Activated CD4-positive, alpha-beta T cell treated with anti-CD3 and anti-CD28 coated beads, Interleukin-2, Interleukin-4, amounts not matched to agents 100 ng/mL and 50 ng/mL, durations not matched to agents 16 hours and 8 hours (primary cell): ENCODE results near the gene ELP2.
"Not testable (repeated sequence)": the region's sequence is repeated elsewhere in the genome, so short reads cannot be mapped to it uniquely, and the experiment has no call there.

Source experiments
- DNase-seq: peaks from one replicate; pipeline ENCODE4 v3.0.0-alpha.2; 2020; ENCODE audit warnings: low spot score

Gene ELP2

GRCh38 chr18:36129300-36130038 lies at the start of gene ELP2, which contains the start of gene SLC39A6:
TSS of gene ELP2 (plus strand) at chr18:36129899. CDS start at chr18:36129934, 35 bp downstream.
TSS of gene SLC39A6 (minus strand) at chr18:36129340. CDS start at chr18:36127007, 2,333 bp downstream.
- DNase-seq, result peak; percentile 95

GRCh38 chr18:36081118-36081517 lies 48.6 kb upstream of the ELP2 start:
- DNase-seq, result not testable (repeated sequence)

DNA sequence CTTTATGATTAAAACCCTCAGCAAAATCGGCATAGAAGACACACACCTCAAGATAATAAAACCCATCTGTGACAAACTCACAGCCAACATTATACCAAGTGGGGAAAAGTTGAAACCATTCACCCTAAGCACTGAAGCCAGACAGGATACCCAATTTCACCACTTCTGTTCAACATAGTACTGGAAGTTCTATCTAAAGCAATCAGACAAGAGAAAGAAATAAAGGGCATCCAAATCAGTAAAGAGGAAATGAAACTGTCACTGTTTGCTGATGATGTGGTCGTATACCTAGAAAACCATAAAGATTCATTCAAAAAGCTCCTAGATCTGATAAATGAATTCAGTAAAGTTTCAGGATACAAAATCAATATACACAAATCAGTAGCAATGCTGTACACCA lies 46.0 kb upstream of the ELP2 start:
- DNase-seq, result peak; percentile 34

DNA sequence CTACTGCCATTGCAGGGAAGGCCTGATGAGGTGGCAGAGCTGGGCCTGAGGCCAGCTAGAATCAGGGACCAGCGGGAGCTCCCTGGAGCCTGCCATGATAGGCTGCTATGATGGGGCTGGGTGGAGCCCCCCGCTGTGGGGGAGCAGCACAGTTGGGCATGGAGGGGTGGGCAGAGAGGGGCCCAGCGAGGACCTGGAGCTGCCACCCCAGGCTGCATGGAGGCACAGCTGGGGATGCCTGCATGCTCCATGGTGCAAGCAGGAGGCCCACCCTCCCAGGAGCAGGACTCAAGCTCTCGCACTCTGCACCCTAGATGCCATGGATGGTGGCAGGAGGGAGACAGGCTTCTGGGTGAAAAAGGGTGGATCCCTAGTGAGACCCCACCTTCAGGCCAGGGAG lies 44.5 kb upstream of the ELP2 start:
- no peak for DNase-seq

GRCh38 chr18:36086186-36086585 lies 43.5 kb upstream of the ELP2 start:
- DNase-seq, result no peak

DNA sequence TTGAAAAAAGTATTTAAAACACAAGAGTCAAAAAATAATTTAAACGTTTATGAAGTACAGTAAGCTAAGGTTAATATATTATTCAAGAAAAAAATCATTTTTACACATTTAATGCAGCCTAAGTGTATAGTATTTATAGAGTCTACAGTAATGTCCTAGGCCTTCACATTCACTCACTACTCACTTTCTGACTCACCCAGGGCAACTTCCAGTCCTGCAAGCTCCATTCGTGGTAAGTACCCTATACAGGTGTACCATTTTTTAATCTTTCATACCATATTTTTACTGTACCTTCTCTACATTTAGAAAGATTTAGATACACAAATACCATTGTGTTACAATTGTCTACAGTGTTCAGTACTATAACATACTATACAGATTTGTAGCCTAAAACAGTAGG lies 41.4 kb upstream of the ELP2 start:
- DNase-seq, result no peak

DNA sequence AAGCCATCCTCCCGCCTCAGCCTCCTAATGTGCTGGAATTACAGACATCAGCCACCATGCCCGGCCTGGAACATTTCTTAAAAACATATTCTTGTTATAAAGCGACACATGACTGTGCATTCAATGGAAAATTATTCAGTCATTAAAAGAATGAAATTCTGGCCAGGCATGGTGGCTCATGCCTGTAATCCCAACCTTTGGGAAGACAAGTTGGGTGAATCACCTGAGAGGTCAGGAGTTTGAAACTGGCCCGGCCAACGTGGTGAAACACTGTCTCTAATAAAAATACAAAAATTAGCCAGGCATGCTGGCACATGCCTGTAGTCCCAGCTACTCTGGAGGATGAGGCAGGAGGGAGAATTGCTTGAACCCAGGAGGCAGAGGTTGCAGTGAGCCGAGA lies 40.7 kb upstream of the ELP2 start:
- DNase-seq, result no peak

DNA sequence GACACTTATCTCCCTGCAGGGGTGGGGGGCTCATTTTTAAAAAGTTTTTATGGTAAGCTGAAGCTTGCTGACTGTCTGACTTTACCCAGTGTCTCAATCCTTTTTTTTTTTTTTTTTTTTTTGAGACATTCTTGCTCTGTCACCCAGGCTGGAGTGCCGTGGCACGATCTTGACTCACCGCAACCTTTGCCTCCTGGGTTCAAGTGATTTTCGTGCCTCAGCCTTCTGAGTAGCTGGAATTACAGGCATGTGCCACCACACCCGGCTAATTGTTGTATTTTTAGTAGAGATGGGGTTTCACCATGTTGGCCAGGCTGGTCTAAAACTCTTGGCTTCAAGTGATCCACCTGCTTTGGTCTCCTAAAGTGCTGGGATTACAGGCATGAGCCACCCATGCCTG lies 37.6 kb upstream of the ELP2 start:
- not testable (repeated sequence) for DNase-seq

- DNase-seq, result no peak
Measured at GRCh38 chr18:36094431-36094830, 35.3 kb upstream of the ELP2 start.

DNA sequence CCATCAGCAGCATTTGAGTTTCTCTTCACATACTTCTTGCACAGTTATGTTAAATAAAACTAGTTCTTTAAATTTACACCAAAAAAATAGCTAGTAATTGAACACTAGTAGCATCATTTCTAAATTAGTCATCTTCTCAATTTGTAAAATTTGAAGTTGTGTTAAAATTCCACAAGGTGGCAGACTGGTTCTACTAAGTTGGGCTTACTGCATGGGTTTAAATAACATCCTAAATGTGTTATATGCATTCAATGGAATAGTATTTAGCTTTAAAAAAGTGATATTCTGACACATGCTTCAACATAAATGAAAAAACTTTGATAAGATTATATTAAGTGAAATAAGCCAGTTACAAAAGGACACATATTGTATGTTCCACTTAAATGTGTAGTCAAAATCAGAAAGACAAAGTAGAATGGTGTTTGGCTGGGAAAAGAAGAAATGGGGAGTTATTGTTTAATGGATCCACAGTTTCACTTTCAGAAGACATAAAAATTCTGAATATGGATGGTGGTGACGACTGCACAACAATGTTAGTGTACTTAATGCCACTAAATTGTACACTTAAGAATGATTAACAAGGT lies 33.7 kb upstream of the ELP2 start:
- peak; percentile 53 for DNase-seq

- DNase-seq, result no peak
Measured at GRCh38 chr18:36096955-36097354, 32.7 kb upstream of the ELP2 start.

- no peak for DNase-seq
Measured at GRCh38 chr18:36099311-36099710, 30.4 kb upstream of the ELP2 start.

GRCh38 chr18:36101943-36102342 lies 27.8 kb upstream of the ELP2 start:
- DNase-seq, result no peak

- no peak for DNase-seq
Measured at GRCh38 chr18:36104749-36105148, 24.9 kb upstream of the ELP2 start.

- DNase-seq, result no peak
Measured at GRCh38 chr18:36107477-36107876, 22.2 kb upstream of the ELP2 start.

- no peak for DNase-seq
Measured at GRCh38 chr18:36108196-36108595, 21.5 kb upstream of the ELP2 start.

GRCh38 chr18:36108601-36109000 lies 21.1 kb upstream of the ELP2 start:
- no peak for DNase-seq

DNA sequence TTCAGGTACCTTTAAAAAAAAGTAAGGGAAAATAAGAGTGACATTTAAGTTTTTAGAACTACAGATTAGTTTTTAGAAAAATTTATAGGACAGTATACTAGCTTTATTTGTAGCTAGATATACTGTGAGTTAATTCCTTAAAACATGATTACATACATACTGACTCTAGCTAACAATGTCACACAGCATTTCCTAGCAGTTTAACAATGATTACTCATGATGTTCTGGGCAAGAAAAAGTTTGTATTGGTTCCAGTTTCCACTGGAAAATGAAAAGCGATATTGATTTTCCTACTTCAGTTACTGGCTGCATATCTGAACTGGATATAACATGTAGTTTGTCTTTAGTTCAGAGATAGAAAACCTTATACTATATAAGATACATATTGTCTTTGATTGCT lies 20.0 kb upstream of the ELP2 start:
- DNase-seq, result no peak

GRCh38 chr18:36112302-36112701 lies 17.4 kb upstream of the ELP2 start:
- DNase-seq, result no peak

GRCh38 chr18:36114251-36114650 lies 15.4 kb upstream of the ELP2 start:
- no peak for DNase-seq

GRCh38 chr18:36114738-36115137 lies 15.0 kb upstream of the ELP2 start:
- DNase-seq, result no peak

DNA sequence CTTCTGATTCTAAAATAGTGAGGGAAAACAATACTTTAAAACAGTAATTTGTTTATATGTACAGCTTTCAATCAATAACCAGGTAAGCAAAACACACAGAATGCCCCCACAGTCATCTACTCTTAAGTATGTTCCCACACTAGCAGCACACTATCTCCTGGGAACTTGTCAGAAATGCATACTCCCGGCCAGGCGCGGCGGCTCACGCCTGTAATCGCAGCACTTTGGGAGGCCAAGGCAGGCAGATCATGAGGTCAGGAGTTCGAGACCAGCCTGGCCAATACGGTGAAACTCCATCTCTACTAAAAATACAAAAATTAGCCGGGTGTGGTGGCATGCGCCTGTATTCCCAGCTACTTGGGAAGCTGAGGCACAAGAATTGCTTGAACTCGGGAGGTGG lies 12.9 kb upstream of the ELP2 start:
- not testable (repeated sequence) for DNase-seq

DNA sequence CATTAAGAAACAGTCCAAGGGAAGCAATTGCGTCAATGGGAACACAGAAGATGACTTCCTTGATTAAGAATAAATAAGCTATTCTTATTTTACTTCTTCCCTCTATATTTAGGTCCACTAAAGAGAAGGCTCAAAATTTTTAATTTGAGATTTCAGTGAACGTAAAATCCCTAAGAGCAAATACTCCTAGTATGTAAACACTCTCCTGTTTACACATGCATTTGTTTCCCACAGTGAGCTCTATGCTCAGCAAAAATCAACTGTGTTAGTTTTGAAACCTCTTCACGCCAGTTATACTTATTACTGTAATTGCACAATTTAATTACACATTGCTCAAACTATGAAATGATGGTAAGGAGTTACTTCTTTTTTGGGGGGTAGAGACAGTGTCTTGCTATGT lies 9.4 kb upstream of the ELP2 start:
- no peak for DNase-seq

GRCh38 chr18:36124841-36125240 lies 4.9 kb upstream of the ELP2 start:
- DNase-seq, result no peak
